Measurements from ENCODE around the gene TNRC6B.
A peak's percentile ranks its signal among the peaks of the same experiment; 100 is the strongest.

TNRC6B gene

DNA sequence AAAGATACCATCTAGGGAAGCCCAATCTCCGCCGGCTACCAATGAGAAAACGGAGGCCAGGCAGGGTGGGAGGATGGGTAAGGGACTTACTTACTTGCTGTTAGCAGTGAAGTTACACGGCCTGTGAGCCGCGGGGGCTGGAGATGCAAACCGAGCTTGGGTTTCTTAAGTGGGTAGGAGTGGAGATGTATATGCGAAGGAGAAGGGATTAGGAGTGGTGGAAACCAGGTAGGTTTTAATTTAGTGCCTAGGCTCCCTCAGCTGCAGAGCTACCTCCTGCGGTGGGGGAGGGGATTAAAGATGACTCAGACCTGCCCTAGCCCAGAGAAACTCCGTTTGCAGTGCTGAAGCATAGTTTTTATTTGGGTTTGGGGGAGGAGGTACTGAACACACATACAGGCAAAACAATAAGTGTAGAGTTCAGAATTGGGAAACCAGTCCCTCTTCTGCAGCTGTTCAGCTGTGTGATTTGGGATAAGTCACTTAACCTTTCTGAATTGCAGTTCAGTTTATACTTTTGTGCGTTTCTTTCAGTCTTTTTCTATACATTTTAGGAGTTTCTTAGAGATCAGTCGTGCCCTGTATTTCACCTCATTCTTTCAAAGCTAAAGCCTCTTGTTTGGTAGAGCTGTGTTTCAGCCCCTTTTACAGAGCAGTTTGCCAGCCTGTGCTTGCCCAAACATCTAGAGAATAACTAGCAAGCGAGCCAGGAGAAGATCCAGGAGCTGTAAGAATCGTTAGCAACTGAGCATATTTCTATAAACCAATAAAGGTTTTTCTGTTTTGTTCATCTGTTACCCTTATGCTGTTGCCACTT lies 596 bp upstream of the TNRC6B start:
- in situ Hi-C loops (cut with MboI; ENCODE audit: low sequenced_read_pairs, unreplicated experiment) = loop anchor here (25.0 kb wide), 1 partner anchor 640 kb away; the partner anchor contains the start of gene RPS19BP1
- DNase-seq (ENCODE audit: low spot score) = peak; percentile 37
- TF ChIP-seq, protein P1, sequence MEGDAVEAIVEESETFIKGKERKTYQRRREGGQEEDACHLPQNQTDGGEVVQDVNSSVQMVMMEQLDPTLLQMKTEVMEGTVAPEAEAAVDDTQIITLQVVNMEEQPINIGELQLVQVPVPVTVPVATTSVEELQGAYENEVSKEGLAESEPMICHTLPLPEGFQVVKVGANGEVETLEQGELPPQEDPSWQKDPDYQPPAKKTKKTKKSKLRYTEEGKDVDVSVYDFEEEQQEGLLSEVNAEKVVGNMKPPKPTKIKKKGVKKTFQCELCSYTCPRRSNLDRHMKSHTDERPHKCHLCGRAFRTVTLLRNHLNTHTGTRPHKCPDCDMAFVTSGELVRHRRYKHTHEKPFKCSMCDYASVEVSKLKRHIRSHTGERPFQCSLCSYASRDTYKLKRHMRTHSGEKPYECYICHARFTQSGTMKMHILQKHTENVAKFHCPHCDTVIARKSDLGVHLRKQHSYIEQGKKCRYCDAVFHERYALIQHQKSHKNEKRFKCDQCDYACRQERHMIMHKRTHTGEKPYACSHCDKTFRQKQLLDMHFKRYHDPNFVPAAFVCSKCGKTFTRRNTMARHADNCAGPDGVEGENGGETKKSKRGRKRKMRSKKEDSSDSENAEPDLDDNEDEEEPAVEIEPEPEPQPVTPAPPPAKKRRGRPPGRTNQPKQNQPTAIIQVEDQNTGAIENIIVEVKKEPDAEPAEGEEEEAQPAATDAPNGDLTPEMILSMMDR (IDR thresholded peaks at IDR 0.05; ENCODE audit: borderline replicate concordance, control extremely low read depth, extremely low read depth, insufficient read depth, missing control alignments) = no peak

GRCh38 chr22:40178417-40179409 lies 988 bp downstream of the TNRC6B start:
- TF ChIP-seq, protein P1 (IDR thresholded peaks at IDR 0.05; ENCODE audit: borderline replicate concordance, control extremely low read depth, extremely low read depth, insufficient read depth, missing control alignments) = no peak
- no peak for DNase-seq (ENCODE audit: low spot score)
- in situ Hi-C loops (cut with MboI; ENCODE audit: low sequenced_read_pairs, unreplicated experiment) = loop anchor here (25.0 kb wide), 1 partner anchor 641 kb away; the partner anchor contains the start of gene RPS19BP1

DNA sequence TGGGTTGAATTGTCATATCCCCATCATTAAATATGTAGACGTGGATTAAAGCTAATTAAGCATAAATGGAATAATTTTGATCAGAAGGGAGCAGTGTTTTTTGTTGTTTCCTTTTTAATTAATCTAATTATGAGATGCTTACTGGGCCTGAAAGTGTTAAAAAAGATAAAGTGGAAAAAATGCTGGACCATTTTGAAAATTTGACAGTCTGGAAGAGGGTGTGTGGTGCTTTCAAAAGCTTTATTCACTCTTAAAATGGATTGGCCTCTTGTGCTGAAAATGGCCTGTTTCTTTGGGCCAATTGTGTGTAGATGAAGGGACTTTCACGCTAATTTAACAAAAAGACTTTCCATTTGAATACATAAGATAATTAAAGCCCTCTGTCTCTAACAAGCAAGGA lies 1.8 kb downstream of the TNRC6B start:
- in situ Hi-C loops (cut with MboI; ENCODE audit: low sequenced_read_pairs, unreplicated experiment) = loop anchor here (25.0 kb wide), 1 partner anchor 642 kb away; the partner anchor contains the start of gene RPS19BP1
- DNase-seq (ENCODE audit: low spot score) = no peak
- TF ChIP-seq, protein P1 (IDR thresholded peaks at IDR 0.05; ENCODE audit: borderline replicate concordance, control extremely low read depth, extremely low read depth, insufficient read depth, missing control alignments) = no peak

DNA sequence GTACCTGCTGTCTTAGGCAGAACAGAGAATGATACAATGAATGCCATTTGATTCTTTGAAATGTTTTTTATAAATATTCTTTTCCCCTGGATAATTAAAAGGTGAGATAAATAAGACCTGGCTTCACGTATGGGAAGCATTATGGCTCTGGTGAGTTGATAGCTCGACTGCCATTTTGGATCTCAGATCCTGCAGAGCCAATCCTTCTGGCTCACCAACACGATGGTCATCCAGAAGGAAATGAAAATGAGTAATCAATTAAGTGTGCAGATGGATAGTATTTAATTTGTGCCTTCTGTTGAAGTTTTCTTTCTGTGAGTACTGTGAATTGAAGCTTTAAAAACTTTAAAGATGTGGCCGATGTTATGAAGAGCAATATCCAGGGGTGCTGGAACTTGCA lies 2.7 kb downstream of the TNRC6B start:
- DNase-seq (ENCODE audit: low spot score) = no peak
- TF ChIP-seq, protein P1 (IDR thresholded peaks at IDR 0.05; ENCODE audit: borderline replicate concordance, control extremely low read depth, extremely low read depth, insufficient read depth, missing control alignments) = no peak
- in situ Hi-C loops (cut with MboI; ENCODE audit: low sequenced_read_pairs, unreplicated experiment) = loop anchor here (25.0 kb wide), 1 partner anchor 643 kb away; the partner anchor contains the start of gene RPS19BP1

GRCh38 chr22:40181323-40181722 lies 3.6 kb downstream of the TNRC6B start:
- in situ Hi-C loops (cut with MboI; ENCODE audit: low sequenced_read_pairs, unreplicated experiment) = loop anchor here (25.0 kb wide), 1 partner anchor 644 kb away; the partner anchor contains the start of gene RPS19BP1
- no peak for DNase-seq (ENCODE audit: low spot score)
- TF ChIP-seq, protein P1 (IDR thresholded peaks at IDR 0.05; ENCODE audit: borderline replicate concordance, control extremely low read depth, extremely low read depth, insufficient read depth, missing control alignments) = no peak
